ENCODE results near the gene B3GNT4. TPM values are rescaled to one million over a fixed set of nuclear protein-coding genes. Genes with fewer than 3 reads are reported as not detected.

The B3GNT4 gene
- total and polyA plus RNA-seq, 2 of the 13 experiments (the other 11 are each of a cell fraction or from before 2014, with no cell fraction given): 0.04 to 0.21 TPM

- no peaks in the 10 kb centered on the region; a peak in 1 of 5 replicates for H3K27me3 ChIP-seq (ENCODE audit: control insufficient read depth in 1 of 2, insufficient read depth in 2 of 2, low read length in 2 of 2)
- H2AFZ ChIP-seq (ENCODE audit: low read length): no peak within 1 kb of the TSS
- H3K4me2 ChIP-seq (ENCODE audit: low read depth, low read length): peak within 1 kb of the TSS; percentile 82
- in situ Hi-C loops (cut with HindIII; ENCODE audit: extremely low pct_ligation_motif_present, low pct_unique_long_range_greater_than_20kb) (no loop called here), intact Hi-C loops (cut with micrococcal nuclease; ENCODE audit: unreplicated experiment) (no loop called here)
- H3K79me2 ChIP-seq (ENCODE audit: insufficient read depth, low read length): peaks cover 31% of the 10 kb centered on the region
- ChIA-PET POLR2A (interaction anchor here (0.6 to 1.5 kb wide), 18 partner anchors 9 to 873 kb away, joined by 3 to 8 read pairs (median 4); partner anchors contain the start of genes B3GNT4, KNTC1, RSRC2 and VPS33A), CTCF (ENCODE audit: low intra/inter-chr PET ratio, low total read pairs) (no interaction called here)
- peak within 1 kb of the TSS; percentile 92 for H3K27ac ChIP-seq (ENCODE audit: extremely low read length, insufficient read depth, low read length)
- WGBS (ENCODE audit: low lambda C conversion rate): 0% methylated on average over 4 of the region's 74 CpGs
- peaks cover 25% of the 10 kb centered on the region for H3K4me1 ChIP-seq (ENCODE audit: insufficient read depth, low read length)
- peak; percentile 95 for ATAC-seq
- H4K20me1 ChIP-seq (ENCODE audit: insufficient read depth, low read length): peaks cover 15% of the 10 kb centered on the region; the same call in 1 of the 2 replicates
- peaks cover 7 to 29% of the 10 kb centered on the region in 2 experiments; a peak in 4 of 5 replicates for H3K36me3 ChIP-seq (replicated peaks in 1 of 2; ENCODE audit: control insufficient read depth in 1 of 2, insufficient read depth in 2 of 2, low read length in 2 of 2)
- H3K9me3 ChIP-seq (ENCODE audit: low read length): no peaks in the 10 kb centered on the region
- BruUV-seq (replicated peaks): no TSS peak
- H3K9ac ChIP-seq (ENCODE audit: insufficient read depth, low read depth, low read length): peak within 1 kb of the TSS; percentile 98
- FAIRE-seq: peak; percentile 88
- H3K4me3 ChIP-seq (replicated peaks in 1 of 3; ENCODE audit: insufficient read depth in 1 of 3, low read depth in 2 of 3, low read length in 3 of 3): peak within 1 kb of the TSS; percentile 93 to 99 (median 96)
- peak; percentile 98 for DNase-seq (ENCODE audit: low spot score)
- TF ChIP-seq ZFAT (CRISPR knock-in tag; conservative IDR thresholded peaks at IDR 0.05) (no peak), ZNF331 (CRISPR knock-in tag; IDR thresholded peaks at IDR 0.05) (peak; percentile 72), NFE2L1 (CRISPR knock-in tag; IDR thresholded peaks at IDR 0.05; ENCODE audit: borderline replicate concordance) (0 out of 2 replicates have a peak, but pooled peaks have one; percentile 56), ARNTL (CRISPR knock-in tag; IDR thresholded peaks at IDR 0.05) (peak; percentile 24; the same call in 1 of the 2 replicates), PAX8 (CRISPR knock-in tag; IDR thresholded peaks at IDR 0.05; ENCODE audit: borderline replicate concordance) (0 out of 2 replicates have a peak, but pooled peaks have one; percentile 29), ZBTB39 (CRISPR knock-in tag; IDR thresholded peaks at IDR 0.05) (no peak; the same call in 1 of the 2 replicates), SSRP1 (CRISPR knock-in tag; IDR thresholded peaks at IDR 0.05) (no peak), FOXK2 (IDR thresholded peaks at IDR 0.05) (no peak), TCF7L2 (IDR thresholded peaks at IDR 0.05; ENCODE audit: low read depth, low read length) (no peak), THAP8 (CRISPR knock-in tag; IDR thresholded peaks at IDR 0.05; ENCODE audit: borderline replicate concordance) (no peak), ZNF841 (CRISPR knock-in tag; IDR thresholded peaks at IDR 0.05; ENCODE audit: borderline replicate concordance) (no peak)
- TF ChIP-seq, protein P1, sequence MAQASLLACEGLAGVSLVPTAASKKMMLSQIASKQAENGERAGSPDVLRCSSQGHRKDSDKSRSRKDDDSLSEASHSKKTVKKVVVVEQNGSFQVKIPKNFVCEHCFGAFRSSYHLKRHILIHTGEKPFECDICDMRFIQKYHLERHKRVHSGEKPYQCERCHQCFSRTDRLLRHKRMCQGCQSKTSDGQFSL (CRISPR knock-in tag; IDR thresholded peaks at IDR 0.05): no peak
These were observed 22.3 kb downstream of the B3GNT4 start, which contains the start of gene DIABLO for GRCh38 chr12:122225683-122226365. TSS of gene DIABLO (minus strand) at chr12:122226052. CDS start at chr12:122226014, 38 bp downstream.

Data from HepG2 (cell line).